OCI-LY1 (cell line): ENCODE results near the gene TCEAL3.

Experiments
- CTCF ChIP-seq: fragments of 200-600 bp; sonication (generic), shearing (Covaris generic); IDR thresholded peaks from 2 replicates; pipeline ENCODE4 v1.5.1; 2017; ENCODE audit warnings: mild to moderate bottlenecking, antibody characterized with exemption, low read length, moderate library complexity, mixed read lengths
- EZH2 ChIP-seq: fragments of 200-600 bp; sonication (generic), shearing (Covaris generic); IDR thresholded peaks from 2 replicates; pipeline ENCODE4 v1.8.0; 2017; ENCODE audit warnings: borderline replicate concordance, mixed run types, mild to moderate bottlenecking, antibody characterized with exemption, low read length, moderate library complexity, mixed read lengths

- TF ChIP-seq CTCF (no peak), EZH2 (no peak)
These were observed 43.5 kb downstream of the TCEAL3 start for GRCh38 chrX:103651151-103651773.
